SKM-1 (cell line): ENCODE results near the gene NOTO.
A peak's percentile ranks its signal among the peaks of the same experiment; 100 is the strongest.

Source experiments
- DNase-seq: peaks from one replicate; lab custom pipeline; 2025; ENCODE audit not compliant: unreplicated experiment; lab: John Stamatoyannopoulos, UW

Gene NOTO

GRCh38 chr2:73233154-73233931 is 31.0 kb downstream of the NOTO start, which contains the start of gene PRADC1:
Gene PRADC1, minus strand, starts transcription at chr2:73233239. Its CDS starts 79 bp downstream, at chr2:73233160.
- peak; percentile 98 for DNase-seq

DNA sequence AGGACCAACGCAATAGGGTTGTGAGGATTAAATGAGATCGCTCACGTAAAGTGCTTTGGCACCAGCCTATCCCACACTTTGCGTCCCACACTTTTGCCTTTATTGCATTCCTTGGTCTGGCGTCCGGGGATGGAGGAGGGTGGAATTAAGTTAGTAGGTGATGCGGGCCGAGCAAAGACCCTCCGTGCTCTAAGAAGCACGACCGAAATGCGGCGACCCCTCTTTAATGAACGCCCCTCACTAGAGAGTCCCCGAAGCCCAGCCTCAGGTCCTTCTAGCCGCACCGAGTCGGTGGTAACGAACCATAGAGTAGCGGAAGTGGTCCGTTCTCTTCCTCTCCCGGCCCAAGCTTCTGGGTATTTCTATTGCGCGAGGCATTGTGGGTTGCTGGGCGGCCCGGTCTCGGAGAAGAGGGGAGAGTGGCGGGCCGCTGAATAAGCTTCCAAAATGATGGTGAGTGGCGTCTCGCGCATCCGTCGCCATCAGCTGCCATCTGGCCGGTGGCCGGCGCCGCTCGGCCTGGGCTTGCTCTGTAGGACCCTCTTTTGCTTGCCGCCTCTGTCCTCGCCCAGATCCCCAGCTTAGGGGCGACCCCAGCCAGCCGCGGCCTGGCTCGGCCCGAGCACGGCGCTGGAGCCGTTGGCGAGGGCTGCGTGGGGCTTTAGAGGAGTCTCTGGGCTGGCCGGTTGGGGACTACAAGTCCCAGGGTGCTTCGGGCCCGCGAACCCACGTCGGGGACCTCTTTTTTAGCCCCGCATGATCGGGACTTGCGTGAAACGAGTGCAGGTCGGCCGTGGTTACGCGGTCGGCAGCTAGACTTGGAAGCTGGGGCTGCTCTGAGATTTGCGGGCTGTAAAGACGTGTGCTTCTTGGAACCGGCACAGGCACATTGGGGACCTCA is 31.8 kb downstream of the NOTO start, which contains the start of gene CCT7:
Gene CCT7 (plus strand): TSS at position 377 of the 901 bp plus-strand sequence. CDS start 71 bp downstream, at position 448.
- DNase-seq: peak; percentile 90

GRCh38 chr2:73235315-73236028 is 33.1 kb downstream of the NOTO start:
- no peak for DNase-seq

DNA sequence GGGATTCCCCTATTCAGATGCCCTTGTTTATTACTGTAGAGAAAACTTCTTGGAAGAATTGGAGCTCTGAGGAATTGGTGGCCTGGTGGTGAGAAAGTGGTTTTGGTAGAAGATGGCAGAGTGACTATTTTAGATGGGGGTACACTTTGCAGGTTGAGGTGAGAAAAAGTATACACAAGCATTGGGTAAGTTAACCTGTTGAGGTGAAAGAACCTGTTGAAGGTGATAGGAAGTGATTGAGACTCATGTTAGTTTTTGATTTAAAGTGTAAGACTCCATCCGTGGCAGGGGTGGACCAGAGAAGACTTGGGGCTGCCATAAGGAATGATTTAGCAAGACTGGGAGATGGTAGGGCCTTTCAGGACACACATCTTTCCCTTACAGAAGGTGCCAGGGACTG is 34.8 kb downstream of the NOTO start:
- DNase-seq: no peak

- DNase-seq: no peak
Observed at GRCh38 chr2:73238149-73238548, 35.8 kb downstream of the NOTO start.

GRCh38 chr2:73238976-73239375 is 36.6 kb downstream of the NOTO start:
- no peak for DNase-seq

- no peak for DNase-seq
Observed at GRCh38 chr2:73239776-73240175, 37.4 kb downstream of the NOTO start.

GRCh38 chr2:73243884-73244570 is 41.7 kb downstream of the NOTO start:
- no peak for DNase-seq

GRCh38 chr2:73244580-73244979 is 42.2 kb downstream of the NOTO start:
- no peak for DNase-seq

- no peak for DNase-seq
Observed at GRCh38 chr2:73246850-73247249, 44.5 kb downstream of the NOTO start.

GRCh38 chr2:73249636-73250035 is 47.3 kb downstream of the NOTO start:
- DNase-seq: no peak

DNA sequence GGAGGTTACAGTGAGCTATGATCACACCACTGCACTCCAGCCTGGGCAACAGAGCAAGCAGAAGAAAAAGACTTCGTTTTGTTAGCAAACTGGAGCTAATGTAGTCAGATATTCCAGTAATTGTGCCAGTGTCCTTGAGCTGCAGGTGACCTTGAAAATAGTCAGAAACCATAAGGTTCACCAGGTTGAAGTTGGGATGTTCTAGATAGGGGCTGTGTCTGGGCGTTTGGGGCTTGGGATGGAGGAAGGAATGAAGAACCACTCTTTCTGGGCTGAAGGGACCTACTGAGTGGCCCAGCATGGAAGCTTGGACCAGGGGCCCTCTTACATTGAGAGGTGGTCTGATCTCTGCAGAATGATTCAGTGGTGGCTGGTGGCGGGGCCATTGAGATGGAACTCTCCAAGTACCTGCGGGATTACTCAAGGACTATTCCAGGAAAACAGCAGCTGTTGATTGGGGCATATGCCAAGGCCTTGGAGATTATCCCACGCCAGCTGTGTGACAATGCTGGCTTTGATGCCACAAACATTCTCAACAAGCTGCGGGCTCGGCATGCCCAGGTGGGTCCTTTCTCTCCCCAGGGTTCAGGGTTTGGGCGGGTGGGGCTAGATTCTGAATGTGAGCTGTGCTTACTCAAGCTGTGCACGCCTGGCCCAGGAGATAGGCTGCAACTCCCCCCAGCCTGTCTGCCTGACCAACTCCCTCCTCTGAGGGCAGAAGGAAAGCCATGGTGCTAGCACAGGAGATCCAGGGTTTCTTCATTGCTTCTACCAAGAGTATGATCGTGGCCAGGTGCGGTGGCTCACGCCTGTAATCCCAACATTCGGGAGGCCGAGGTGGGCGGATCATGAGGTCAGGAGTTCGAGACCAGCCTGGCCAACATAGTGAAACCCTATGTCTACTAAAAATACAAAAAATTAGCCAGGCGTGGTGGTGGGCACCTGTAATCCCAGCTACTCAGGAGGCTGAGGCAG is 48.8 kb downstream of the NOTO start:
- no peak for DNase-seq

DNA sequence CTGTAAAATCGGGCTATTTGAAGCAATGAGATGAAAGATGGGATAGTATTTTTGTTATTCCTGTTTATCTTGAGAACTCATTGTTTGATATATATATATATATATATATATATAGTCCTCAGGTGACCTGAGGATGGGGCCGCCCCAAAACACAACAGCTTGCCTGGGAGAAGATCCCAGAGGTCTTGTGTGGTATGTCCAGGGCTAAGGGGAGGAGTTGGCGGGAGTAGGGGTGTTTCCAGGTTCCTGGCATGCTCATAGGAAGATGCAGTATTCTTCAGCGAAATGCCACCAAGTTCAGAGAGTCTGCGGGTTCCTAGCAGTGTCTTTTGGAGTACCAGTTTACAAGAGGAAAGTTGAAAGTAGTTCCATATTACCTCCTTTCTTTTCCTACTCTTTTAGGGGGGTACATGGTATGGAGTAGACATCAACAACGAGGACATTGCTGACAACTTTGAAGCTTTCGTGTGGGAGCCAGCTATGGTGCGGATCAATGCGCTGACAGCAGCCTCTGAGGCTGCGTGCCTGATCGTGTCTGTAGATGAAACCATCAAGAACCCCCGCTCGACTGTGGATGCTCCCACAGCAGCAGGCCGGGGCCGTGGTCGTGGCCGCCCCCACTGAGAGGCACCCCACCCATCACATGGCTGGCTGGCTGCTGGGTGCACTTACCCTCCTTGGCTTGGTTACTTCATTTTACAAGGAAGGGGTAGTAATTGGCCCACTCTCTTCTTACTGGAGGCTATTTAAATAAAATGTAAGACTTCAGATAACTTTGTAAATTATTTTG is 50.1 kb downstream of the NOTO start:
- no peak for DNase-seq

DNA sequence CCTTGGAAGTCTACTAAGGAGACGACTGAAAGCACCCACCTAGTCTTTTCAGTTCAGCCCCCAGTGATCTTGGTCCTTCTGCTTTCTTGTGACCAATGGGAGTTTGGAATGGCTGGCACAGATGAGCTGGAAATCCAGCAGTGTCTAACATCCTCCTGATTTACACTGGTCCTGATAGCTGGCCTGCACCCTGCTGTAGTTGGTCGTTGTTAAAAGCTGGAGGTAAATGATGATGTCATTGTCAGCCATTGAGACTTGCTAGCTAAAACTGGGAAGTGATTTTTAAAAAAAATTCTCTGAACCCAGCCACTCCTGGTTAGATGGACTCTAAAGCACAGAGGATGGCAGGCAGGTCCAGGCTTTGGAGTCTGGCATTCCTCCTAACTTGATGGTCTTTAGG is 51.0 kb downstream of the NOTO start:
- DNase-seq: no peak

DNA sequence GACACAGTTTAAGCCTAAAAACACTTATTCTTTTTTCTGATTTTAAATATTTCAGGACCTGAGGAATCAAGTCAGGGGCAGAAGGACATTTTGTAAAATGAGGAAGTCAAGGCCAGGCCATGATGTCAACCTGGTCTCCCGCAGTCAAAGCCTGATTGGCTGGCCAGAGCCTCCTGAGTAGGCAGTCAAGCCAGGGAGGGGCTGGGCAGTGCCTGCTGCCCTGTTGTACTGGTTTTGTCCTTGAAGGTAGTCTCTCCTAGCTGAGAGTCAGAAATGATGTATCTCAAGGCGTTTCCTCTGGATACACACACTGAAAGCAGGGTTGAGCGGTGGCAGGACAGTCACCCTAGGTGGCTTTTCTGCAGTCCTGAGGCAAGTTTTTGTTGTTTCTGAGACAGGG is 51.5 kb downstream of the NOTO start:
- DNase-seq: peak; percentile 14

- no peak for DNase-seq
Observed at GRCh38 chr2:73254343-73255006, 52.1 kb downstream of the NOTO start.

DNA sequence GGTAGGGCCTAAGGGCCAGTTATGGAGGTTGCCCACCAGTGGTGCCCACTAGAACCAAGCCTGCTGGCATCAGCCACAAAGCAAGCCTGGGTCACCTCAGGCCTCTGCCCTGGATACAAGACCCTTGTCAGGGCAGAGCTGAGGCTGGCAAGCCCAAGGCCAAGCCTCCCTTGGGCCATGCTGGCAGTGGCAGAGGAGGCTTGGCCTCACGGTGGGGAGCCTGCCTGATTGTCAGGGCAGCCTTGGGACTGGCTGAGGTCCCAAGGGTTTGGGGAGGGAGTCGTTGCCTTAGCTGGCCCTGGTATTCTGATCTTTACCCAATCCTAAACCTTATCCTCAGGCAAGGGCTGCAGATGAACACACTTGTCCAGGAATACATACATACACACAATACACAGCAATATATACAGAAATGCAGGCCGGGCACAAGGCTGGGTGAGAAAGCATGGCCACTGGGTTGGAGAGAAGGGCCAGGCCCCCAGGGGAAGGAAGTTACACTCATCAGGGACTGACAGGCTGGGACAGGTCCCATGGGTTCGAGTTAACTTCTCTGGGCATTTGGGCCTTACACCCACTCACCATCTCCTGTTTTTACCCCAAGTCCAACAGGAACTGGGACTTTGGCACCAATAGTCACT is 52.8 kb downstream of the NOTO start:
- no peak for DNase-seq
